ENCODE data around the gene ACADSB.

The ACADSB gene

DNA sequence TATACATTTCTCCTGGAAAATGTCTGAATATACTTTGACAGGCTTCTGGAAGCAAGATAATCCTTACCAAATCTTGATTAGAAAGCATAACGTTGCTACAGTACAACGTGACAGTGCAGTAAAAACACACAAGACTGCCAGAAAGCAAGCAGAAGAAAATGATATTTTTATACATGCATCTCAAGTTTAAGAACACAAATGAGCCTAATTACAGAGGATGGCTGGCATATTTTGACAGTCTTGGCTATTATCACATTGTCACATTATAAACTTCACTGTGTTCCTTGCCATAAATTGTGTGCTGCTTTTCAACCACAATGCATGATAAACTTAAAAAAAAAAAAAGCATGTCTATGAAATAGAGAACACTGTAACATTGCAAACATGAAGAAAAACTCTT, 4.5 kb upstream of the ACADSB start:
- ATAC-seq = no peak

DNA sequence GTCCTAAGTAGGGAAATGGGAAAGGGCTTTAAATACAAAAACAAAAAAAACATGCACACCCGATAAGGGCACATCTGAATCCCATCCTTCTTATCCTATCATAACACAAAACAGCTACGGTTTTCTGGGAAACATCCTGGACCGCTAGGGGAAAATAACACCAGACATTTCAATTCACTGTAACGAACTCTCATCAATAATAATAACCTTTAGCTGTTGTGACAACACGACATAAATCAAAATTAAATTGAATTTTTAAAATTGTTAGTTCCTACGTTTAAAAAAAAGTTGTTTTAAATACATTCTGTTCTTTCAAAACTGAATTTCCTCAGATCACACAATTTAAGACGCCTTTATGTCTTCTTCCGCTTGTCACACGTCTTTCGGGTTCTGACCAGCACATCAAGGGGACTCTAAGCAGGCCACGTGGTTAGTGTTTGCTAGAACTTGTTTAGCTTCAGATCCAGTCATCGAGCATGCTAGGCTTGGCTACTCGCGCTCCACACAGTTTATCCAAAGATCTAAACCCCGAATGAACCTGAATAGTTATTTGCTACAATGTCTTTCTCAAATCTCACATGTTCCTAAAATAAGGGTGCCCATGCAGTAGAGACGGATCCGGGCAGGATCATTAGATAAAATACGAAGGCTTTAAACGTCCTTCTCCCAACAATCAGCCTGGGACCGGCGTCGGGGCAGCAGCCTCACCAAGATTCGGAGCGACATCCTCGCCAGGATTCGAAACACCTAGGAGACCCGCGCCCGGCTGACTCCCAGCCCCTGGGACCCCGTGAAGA, 1.1 kb upstream of the ACADSB start:
- peak; percentile 46 to 53 for ATAC-seq

DNA sequence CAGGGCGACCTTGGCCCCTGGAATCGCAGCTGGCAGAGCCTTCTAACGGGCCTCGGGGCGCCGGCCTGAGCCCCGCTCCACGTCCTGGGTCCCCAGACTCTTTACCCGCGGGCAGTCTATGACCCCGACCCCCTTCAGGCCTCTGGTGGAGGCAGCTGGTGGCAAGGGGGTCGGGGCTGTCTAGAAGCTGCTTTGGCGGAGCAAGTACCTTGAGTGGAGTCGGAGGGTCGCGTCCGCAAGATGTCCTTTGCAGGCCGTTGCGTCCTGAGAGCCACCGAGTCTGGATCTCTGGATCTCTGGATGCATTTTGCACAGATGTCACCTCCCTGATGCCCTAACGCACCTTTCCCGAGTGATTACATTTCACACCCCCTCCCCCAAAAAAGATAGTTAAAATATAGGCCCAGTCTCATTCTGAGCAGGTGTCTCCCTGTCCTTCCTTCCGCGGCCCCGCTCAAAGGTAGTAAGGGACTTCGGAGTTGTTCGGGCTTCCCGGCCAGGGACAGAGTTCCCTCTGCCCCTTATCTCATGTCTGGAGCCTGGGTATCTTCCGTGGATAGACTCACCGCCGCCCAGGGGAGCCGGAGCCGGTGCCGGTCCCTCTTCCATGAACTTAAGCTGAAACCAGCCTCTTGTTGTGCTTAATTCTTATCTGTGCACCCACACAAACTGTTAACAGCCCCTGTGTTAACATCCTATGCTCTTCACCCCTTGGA, 457 bp downstream of the ACADSB start:
- ATAC-seq = no peak

GRCh38 chr10:123011987-123012386, 3.2 kb downstream of the ACADSB start:
- no peak for ATAC-seq

GRCh38 chr10:123013456-123014419, 4.9 kb downstream of the ACADSB start:
- peak in 1 of 2 donors; percentile 48 for ATAC-seq

GRCh38 chr10:123014772-123015171, 6.0 kb downstream of the ACADSB start:
- ATAC-seq = no peak

DNA sequence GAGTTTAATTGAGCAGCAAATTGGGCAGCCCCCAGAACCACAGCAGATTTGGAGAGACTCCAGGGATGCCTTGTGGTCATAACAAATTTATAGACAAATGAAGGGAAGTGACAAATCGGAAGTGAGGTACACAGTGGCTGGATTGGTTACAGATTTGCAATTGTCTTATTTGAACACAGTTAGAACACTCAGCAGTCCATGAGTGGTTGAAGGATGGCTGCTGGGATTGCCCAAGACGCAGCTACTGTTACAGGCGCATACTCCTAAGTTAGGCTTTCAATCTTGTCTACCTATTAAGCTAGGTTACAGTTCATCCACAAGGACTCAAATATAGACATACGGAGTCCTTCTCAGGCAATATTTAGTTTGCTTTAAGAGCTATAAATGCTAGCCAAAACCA, 7.4 kb downstream of the ACADSB start:
- ATAC-seq = no peak

GRCh38 chr10:123017421-123018165, 8.8 kb downstream of the ACADSB start:
- no peak for ATAC-seq

DNA sequence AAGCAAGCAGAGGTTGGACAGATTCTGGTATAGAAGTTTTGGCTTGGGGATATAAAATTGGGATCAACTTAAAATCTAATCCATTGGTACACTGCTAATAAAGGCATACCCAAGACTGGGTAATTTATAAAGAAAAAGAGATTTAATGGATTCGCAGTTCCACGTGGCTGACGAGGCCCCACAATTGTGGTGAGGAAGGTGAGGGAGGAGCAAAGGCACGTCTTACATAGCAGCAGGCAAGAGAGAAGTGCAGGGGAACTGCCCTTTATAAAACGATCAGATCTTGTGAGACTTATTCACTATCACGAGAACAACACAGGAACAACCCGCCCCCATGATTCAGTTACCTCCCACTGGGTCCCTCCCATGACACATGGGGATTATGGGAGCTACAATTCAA, 9.7 kb downstream of the ACADSB start:
- ATAC-seq = no peak

DNA sequence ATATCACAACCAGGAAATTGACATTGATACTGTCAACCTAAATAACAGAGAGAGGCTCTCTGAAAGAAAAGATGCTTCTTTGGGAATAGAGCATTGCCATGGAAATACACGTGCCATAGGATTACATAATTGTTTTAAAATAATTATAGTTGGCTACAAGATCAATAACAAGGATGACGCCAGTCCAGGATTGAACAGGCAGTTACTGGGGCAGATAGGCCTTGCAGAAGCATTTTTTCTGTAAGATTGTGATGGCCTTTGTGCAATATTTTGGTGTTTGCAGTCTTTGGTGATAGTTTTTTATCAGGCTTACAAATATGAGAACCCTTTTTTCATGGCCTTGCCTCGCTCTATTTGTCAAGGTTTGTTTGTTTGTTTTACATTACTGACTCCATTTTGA, 10.5 kb downstream of the ACADSB start:
- no peak for ATAC-seq

DNA sequence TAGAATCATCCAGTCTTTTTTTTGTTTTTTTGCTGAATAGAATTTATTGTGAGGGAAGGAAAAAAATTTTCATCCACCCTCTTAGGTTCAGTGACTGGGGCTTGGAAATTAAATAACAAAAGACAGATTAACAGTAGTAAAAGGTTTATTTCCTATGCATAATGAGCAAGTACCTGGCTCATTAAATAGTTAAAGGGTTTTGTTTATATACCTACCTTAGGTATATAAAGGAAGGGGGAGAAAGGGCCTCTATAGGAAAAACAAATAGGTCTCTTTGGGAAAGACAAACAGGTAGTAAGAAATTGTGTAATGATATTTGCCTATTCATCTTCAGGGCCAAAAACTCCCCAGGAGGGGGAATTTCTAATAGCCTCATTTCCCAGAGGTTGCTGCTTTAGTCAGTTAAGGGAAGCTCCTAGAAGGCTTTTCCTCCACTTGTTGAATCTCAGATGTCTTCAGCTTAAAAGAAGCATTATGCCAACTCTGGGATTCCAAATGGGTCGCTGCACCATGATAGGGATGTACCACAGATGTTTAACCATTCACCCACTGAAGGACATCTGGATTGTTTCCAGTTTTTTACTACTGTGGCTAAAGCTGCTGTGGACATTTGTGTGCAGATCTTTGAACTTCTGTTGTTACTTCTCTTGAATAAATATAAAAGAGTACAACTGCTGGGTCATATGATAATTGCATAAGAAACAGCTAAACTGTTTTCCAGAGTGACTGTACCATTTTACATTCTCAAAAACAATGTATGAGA, 11.3 kb downstream of the ACADSB start:
- no peak for ATAC-seq

- no peak for ATAC-seq
Observed at GRCh38 chr10:123021517-123021916, 12.7 kb downstream of the ACADSB start.

- ATAC-seq = no peak
Observed at GRCh38 chr10:123024540-123024939, 15.7 kb downstream of the ACADSB start.

DNA sequence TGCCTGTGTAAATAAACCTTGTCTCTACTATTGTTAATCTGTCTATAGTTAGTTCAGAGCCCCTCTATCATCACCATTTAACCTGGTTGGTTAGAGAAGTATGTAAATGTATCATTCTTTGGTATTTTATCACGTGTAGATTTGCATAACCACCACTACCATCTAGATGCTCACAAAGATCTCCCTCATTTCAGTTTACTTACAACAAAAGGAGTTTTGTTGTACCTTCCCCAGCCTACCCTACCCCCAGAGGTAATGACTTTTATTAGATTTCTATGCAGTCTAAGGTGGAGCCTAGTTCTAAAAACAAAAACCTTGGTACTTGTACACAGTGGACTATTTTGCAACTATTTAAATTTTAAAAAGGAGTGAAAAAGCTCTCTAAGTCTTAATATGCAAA, 17.5 kb downstream of the ACADSB start:
- ATAC-seq = no peak

GRCh38 chr10:123027861-123028260, 19.1 kb downstream of the ACADSB start:
- ATAC-seq = no peak

- ATAC-seq = no peak
Observed at GRCh38 chr10:123031124-123031523, 22.3 kb downstream of the ACADSB start.

DNA sequence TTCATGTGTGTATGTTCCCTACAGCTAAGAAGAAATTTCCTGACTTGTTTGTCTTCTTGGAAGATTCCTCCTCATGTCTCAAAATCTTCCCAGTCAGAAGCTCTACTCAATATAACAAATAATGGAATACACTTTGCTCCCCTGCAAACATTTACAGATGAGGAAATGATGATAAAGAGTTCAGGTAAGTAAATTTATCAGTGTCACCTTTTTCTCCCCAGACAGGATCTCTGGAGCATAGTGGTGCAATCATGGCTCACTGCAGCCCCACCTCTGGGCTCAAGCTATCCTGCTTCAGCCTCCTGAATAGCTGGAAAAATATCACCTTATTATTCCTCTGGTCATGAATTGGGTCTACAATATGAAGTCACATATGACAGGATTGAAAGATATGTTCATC, 25.5 kb downstream of the ACADSB start:
- ATAC-seq = no peak

GRCh38 chr10:123035467-123036086, 26.8 kb downstream of the ACADSB start:
- no peak for ATAC-seq

- ATAC-seq = no peak
Observed at GRCh38 chr10:123038782-123039631, 30.2 kb downstream of the ACADSB start.

- ATAC-seq = no peak
Observed at GRCh38 chr10:123039632-123039930, 30.8 kb downstream of the ACADSB start.

All from activated CD4-positive, CD25-positive, alpha-beta regulatory T cell treated with anti-CD3 and anti-CD28 coated beads, Interleukin-2, amount 50 U/mL, for 24 hours (primary cell).